GM21390 (cell line): Measurements from ENCODE around the gene ACVR2A.

ENCODE experiments used
- ATAC-seq: cut with Tn5 transposase; IDR thresholded peaks from one replicate; pipeline ENCODE4 v1.9.1; 2021; ENCODE audit not compliant: unreplicated experiment

Gene ACVR2A

DNA sequence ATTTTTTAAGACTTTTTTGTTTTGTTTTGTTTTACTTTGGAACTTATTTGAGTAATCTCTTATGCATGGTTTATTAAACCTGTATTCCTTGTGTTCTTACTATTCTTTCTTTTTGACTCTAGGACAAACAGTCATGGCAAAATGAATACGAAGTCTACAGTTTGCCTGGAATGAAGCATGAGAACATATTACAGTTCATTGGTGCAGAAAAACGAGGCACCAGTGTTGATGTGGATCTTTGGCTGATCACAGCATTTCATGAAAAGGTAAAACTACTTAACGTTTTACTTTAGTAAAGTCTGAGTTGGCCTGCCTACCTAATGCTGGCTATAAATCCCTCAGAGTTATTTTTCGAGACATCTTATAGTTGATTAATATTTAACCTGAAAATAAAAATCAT, 72.3 kb downstream of the ACVR2A start:
- ATAC-seq = no peak

DNA sequence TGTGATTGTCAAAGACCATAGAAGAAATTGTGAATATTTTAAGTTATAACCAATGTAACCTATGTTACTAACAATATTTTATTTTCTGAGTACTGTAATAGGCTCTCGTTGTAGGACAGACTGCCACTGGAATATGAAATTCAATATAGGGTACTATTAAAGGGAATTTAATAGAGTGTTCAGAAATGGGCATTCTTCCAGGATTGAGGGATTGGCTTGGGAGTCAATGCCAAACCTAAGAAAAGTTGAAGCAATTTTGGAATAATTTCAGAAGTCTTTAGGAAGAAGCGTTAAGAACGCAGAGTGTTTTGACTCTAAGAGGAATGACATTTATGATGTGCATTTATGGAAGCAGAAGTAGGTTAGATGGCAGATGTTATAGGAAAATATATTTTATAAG, 79.0 kb downstream of the ACVR2A start:
- ATAC-seq = no peak

DNA sequence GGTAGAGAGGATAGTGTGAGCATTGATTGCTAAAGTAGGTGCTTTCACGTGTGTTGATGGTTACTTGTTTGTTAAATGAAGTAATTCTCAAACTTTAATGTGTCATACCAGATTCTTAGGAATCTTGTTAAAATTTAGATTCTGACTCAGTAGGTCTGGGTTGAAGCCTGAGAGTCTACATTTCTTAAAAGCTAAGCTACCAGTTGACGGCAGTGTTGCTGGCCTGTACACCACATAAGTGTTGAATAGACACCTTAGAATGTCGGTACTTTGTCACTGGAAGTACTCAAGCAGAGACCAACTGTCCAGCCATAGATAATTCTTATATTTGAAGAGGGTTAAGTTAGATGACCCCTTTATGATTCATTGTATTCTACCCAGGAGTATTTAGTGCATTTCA, 79.8 kb downstream of the ACVR2A start:
- no peak for ATAC-seq

DNA sequence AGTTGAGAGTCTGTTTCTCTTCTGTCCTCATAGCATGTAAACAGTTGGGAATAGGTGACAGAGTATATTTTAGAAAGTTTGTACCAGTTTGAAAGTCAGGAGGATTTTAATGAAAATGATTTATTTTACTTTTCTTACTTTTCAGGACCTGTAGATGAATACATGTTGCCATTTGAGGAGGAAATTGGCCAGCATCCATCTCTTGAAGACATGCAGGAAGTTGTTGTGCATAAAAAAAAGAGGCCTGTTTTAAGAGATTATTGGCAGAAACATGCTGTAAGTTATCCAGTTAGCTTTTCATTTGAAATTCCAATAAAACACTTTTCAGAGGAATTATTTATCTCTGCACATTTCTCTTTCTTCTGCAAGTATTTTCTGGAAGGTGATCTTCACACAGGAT, 81.1 kb downstream of the ACVR2A start:
- ATAC-seq = no peak

DNA sequence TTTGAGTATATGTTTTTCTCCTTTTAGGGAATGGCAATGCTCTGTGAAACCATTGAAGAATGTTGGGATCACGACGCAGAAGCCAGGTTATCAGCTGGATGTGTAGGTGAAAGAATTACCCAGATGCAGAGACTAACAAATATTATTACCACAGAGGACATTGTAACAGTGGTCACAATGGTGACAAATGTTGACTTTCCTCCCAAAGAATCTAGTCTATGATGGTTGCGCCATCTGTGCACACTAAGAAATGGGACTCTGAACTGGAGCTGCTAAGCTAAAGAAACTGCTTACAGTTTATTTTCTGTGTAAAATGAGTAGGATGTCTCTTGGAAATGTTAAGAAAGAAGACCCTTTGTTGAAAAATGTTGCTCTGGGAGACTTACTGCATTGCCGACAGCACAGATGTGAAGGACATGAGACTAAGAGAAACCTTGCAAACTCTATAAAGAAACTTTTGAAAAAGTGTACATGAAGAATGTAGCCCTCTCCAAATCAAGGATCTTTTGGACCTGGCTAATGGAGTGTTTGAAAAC, 82.3 kb downstream of the ACVR2A start:
- no peak for ATAC-seq

DNA sequence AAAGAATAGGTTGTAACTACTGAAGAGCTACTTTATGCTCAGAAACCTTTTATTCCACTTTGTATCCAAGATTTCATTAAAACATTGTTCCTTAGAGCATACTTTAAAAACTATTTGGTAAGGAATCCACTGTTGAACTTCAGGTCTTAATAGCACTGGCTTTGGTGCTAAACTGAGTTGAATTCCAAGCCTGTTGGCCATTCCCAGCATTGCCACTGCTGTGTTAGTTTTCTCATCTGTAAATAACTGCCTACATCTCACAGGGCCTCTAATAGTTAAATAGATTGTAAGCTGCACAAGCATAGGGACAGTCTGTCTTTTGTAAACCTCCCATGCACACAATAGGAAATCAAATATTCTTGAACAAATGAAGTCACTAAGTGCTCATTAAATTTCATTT, 89.1 kb downstream of the ACVR2A start:
- no peak for ATAC-seq

DNA sequence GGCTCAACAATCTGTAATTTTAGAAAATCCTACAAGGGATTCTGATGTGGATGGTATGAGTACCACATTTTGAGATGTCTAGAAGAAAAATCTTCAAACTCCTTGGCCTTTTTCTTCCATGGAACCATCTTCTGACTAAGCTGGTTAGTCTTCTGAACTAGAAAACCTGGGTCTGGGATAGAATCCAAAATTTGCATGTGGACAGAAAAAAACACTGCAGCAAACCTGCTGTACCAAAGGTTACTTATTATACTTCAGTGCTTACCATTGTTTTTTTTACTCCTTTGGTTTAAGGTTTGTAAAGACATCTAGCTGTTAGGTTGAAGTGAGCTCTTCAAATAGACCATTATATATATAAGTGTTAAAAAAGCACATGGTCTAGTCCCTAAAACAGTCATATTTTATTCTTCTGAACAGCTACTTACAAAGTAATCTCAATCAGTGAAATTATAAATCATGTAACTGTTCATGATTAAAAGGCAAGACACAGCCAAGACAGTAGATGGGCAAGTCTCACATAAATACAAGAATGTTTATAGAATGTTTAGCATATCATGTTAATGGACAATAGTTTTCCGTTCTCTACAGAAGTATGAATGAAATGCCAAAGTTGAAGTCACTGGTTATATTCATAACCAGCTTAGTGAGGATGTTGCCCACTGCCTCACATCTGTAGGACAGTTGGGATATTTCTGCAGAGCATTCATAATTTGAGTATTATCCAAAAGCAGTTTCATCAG, 90.2 kb downstream of the ACVR2A start:
- no peak for ATAC-seq

DNA sequence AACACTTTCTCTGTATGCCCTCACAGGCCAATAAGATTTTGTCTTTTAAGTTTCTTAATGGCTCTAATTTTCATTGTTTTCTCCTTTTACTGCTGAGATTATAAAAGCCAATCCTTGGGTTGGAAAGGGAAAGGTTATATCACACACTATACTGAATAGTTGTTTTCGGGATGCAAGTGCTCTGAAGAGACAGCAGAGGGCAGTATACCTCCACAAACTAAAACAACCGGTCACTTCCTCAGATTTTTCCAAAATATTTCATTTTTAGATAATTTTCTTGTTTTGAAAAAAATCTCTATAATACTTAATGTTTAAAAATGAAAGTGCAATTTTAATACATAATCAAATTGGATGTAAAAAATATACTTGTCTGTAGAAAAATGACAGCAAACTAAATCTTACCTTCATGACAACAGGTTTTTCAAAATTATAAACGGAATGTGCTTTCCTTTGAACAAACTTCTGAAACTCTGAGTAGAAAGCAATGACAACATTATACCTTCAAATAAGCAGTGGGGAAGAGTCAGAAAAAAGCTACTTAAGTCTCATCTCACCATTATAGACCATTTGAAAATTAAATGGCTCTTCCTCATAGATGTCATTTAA, 93.0 kb downstream of the ACVR2A start:
- peak; percentile 74 for ATAC-seq

DNA sequence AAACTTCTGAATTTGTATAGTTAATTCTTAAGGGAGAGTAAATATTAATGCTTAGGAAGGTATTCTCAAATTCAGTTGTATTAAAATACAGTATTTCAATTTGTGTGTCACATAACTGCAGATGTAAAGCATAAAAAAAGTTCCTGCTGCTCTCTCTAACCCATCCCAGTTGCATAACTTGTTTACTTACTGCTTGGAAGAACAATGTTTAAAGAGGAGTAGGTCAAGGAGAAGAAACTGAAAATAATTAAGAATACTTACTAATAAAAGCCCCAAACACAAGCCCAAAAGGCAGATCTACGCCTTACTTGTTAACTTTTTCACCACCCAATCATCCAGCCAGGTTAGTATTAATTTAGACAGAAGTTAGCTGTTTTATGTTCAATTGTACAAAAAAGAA, 94.5 kb downstream of the ACVR2A start:
- no peak for ATAC-seq

DNA sequence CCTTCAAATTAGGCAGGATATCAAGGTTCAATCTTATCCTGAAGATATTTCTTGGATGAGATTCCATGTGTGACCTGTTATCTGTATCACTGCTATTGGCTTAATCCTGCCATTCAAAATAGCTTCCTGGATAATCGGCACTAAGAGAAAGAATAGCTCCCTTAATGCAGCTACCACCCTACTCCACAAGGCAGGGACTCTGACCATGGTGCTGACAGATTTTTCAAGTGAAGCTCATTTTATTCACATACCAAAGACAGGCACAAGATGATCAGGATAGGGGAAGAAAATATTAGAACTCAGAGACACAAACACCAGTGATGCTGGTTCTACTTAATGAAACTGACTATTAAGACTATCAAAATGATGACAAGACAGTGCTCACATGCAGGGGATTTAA, 100.8 kb downstream of the ACVR2A start:
- ATAC-seq = no peak

DNA sequence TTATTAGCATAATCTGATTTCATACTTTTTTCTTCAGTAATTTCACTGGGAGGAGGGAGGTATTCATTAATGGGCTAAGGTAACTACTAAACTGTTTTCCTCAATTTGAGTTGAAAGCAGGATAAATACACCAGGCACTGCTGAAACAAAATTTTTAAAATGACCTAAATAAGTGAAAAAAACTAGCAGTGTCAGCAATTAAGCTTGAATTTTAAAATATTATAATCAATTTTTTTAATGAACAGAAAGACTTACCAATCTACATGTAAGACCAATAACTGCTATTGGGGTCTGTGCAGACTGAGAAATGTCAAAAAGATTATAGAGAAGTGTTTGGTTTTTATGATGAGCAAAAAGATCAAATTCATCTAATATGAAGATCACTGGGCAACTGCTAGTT, 107.3 kb downstream of the ACVR2A start:
- no peak for ATAC-seq

DNA sequence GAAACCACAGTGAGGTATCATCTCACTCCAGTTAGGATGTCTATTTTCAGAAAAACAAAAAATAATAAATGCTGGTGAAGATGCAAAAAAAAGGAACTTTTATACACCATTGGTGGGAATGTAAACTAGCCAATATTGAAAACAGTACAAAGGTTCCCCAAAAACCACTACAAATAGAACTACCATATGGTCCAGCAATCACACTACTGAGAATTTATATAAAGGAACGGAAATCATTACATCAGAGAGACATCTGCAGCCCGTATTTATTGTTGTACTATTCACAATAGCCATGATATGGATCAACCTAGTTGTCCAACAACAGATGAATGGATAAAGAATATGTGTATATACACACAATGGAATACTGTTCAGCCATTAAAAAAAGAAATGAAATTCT, 123.7 kb downstream of the ACVR2A start:
- ATAC-seq = no peak

DNA sequence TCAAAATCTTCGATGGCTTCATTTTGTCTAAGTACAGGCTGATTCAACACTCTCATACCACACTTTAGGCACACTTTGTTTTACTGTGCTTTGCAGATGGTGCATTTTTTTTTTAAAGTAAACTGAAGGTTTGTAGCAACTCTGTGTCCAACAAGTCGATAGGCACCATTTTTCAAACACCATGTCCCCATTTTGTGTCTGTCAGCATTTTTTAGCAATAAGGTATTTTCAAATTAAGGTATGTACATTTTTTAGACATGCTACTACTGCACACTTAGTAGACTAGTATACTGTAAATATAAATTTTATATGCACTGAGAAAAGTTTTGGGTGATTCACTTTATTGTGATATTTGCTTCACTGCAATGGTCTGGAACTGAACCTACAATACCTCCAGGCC, 131.3 kb downstream of the ACVR2A start:
- no peak for ATAC-seq

DNA sequence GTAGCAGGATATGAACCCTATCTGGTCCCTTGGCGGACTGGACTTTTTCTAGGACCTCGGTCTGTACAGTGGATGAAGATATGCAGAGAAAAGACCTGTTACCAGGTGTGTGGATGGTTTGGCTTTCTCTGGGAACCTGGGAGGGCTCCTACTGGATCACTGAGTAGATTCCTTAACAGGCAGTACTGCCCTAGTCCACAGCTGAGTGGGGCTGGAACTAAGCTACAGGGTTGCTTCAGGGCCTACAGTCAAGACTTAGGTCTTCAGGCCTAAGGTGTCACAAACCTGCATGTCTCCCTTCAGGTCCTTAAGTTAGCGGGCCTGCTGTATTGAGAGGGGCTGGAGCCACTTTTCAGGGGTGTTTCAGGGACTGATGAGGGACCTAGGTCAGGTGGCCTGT, 132.8 kb downstream of the ACVR2A start:
- no peak for ATAC-seq
